ENCODE results near the gene LCE1E.

Gene LCE1E

GRCh38 chr1:152817309-152817708 is 31.3 kb downstream of the LCE1E start:
- TF ChIP-seq POLR2A (IDR thresholded peaks at IDR 0.05; ENCODE audit: low read length) (no peak), GATA1 (IDR thresholded peaks at IDR 0.05; ENCODE audit: low read depth, low read length) (no peak)
- DNase-seq: no peak

GRCh38 chr1:152823294-152823693 is 37.2 kb downstream of the LCE1E start:
- DNase-seq: no peak
- TF ChIP-seq GATA1 (IDR thresholded peaks at IDR 0.05; ENCODE audit: low read depth, low read length) (no peak), POLR2A (IDR thresholded peaks at IDR 0.05; ENCODE audit: low read length) (no peak)

- TF ChIP-seq GATA1 (IDR thresholded peaks at IDR 0.05; ENCODE audit: low read depth, low read length) (no peak), POLR2A (IDR thresholded peaks at IDR 0.05; ENCODE audit: low read length) (no peak)
- no peak for DNase-seq
Measured at GRCh38 chr1:152824964-152825363, 38.9 kb downstream of the LCE1E start.

GRCh38 chr1:152827173-152827572 is 41.1 kb downstream of the LCE1E start, which contains the start of gene LCE1A:
Gene LCE1A (plus strand): TSS chr1:152827473. CDS start chr1:152827473, 0 bp downstream.
- no peak for DNase-seq
- no peak for TF ChIP-seq GATA1 (IDR thresholded peaks at IDR 0.05; ENCODE audit: low read depth, low read length)

GRCh38 chr1:152836870-152837269 is 50.8 kb downstream of the LCE1E start:
- no peak for TF ChIP-seq GATA1 (IDR thresholded peaks at IDR 0.05; ENCODE audit: low read depth, low read length)
- DNase-seq: no peak

Measured in erythroblast (primary cell).